IMR-90 (cell line): ENCODE results near the gene TNFSF9. TPM values are rescaled to one million over a fixed set of nuclear protein-coding genes. Genes with fewer than 3 reads are reported as not detected.

Experiments used
- ATAC-seq: fragments of 200-7000 bp; cut with Tn5 transposase; 2 replicates; pipeline ENCODE4 v1.9.1; 2020; ENCODE audit warnings: low read depth, mild to moderate bottlenecking, moderate library complexity
- BruUV-seq: library from RNA; stranded (reverse); fragments of 400-500 nt; replicated peaks from 2 replicates; lab custom pipeline; 2021; lab: Mats Ljungman, UMichigan
- CTCF ChIA-PET: fragments of 300-600 bp; formaldehyde crosslinking; extraction: SDS; loops from one replicate; lab custom pipeline; 2021; ENCODE audit warnings: antibody characterized with exemption; lab: Yijun Ruan, JAX
- POLR2A ChIA-PET: fragments of 300-600 bp; sonication (Branson Sonifier 250); formaldehyde crosslinking; loops from one replicate; lab custom pipeline; 2022; ENCODE audit warnings: antibody characterized with exemption; ENCODE audit not compliant: unreplicated experiment; lab: Charles Lee
- DNase-seq: peaks from one replicate; pipeline ENCODE4 v3.0.0; 2013
- H2AFZ ChIP-seq: replicated peaks from 2 replicates; pipeline ENCODE3; 2013; ENCODE audit warnings: low read length, mild to moderate bottlenecking; ENCODE audit not compliant: poor library complexity
- H2AK5ac ChIP-seq: 2 replicates; pipeline ENCODE4 v1.6.1; 2013; ENCODE audit warnings: low read depth, low read length, inconsistent platforms
- H2AK9ac ChIP-seq: replicated peaks from 2 replicates; pipeline ENCODE3; 2013; ENCODE audit warnings: mild to moderate bottlenecking, low read depth, low read length, moderate library complexity; ENCODE audit not compliant: poor library complexity
- H2BK120ac ChIP-seq: 2 replicates; pipeline ENCODE4 v1.6.1; 2013; ENCODE audit warnings: low read depth, low read length, inconsistent platforms
- H2BK15ac ChIP-seq: 3 replicates; pipeline ENCODE4 v1.6.1; 2013; ENCODE audit warnings: low read depth, low read length, inconsistent platforms
- H2BK20ac ChIP-seq: 2 replicates; pipeline ENCODE4 v1.6.1; 2013; ENCODE audit warnings: low read depth, mild to moderate bottlenecking, inconsistent platforms, low read length, moderate library complexity
- H2BK5ac ChIP-seq: 2 replicates; pipeline ENCODE4 v1.6.1; 2013; ENCODE audit warnings: mild to moderate bottlenecking, low read depth, low read length, inconsistent platforms; ENCODE audit not compliant: poor library complexity, severe bottlenecking
- H3K14ac ChIP-seq: replicated peaks from 2 replicates; pipeline ENCODE4 v1.6.1; 2013; ENCODE audit warnings: low read depth, low read length, inconsistent platforms
- H3K18ac ChIP-seq: 2 replicates; pipeline ENCODE4 v1.6.1; 2013; ENCODE audit warnings: low read depth, low read length, control low read depth
- H3K23ac ChIP-seq: 2 replicates; pipeline ENCODE4 v1.6.1; 2013; ENCODE audit warnings: low read depth, low read length, inconsistent platforms
- H3K27ac ChIP-seq: 2 replicates; pipeline ENCODE4 v1.5.1; 2013; ENCODE audit warnings: mild to moderate bottlenecking, control low read depth, low read length; ENCODE audit not compliant: insufficient read depth
- H3K27me3 ChIP-seq: 2 replicates; pipeline ENCODE4 v1.6.1; 2013; ENCODE audit warnings: low read length; ENCODE audit not compliant: control insufficient read depth, insufficient read depth
- H3K36me3 ChIP-seq: 2 replicates; pipeline ENCODE4 v1.6.1; 2013; ENCODE audit warnings: low read length, mixed read lengths; ENCODE audit not compliant: control insufficient read depth, insufficient read depth
- H3K4ac ChIP-seq: 2 replicates; pipeline ENCODE4 v1.6.1; 2013; ENCODE audit warnings: low read depth, low read length, inconsistent platforms
- H3K4me1 ChIP-seq: 2 replicates; pipeline ENCODE4 v1.6.1; 2013; ENCODE audit warnings: low read length, mixed read lengths; ENCODE audit not compliant: control insufficient read depth, insufficient read depth
- H3K4me2 ChIP-seq: 2 replicates; pipeline ENCODE4 v1.6.1; 2013; ENCODE audit warnings: low read depth, mild to moderate bottlenecking, control low read depth, low read length, moderate library complexity
- H3K4me3 ChIP-seq: 2 replicates; pipeline ENCODE4 v1.5.1; 2013; ENCODE audit warnings: low read depth, mild to moderate bottlenecking, control low read depth, low read length, moderate library complexity; ENCODE audit not compliant: insufficient read depth
- H3K56ac ChIP-seq: 2 replicates; pipeline ENCODE4 v1.6.1; 2013; ENCODE audit warnings: low read length, inconsistent platforms; ENCODE audit not compliant: insufficient read depth; ENCODE audit errors: extremely low read depth
- H3K79me1 ChIP-seq, 2 experiments: 2 replicates each; pipeline ENCODE4 v1.6.1; 2013; ENCODE audit warnings: low read length in 2 of 2, inconsistent platforms in 1 of 2, low read depth in 1 of 2
- H3K9ac ChIP-seq: 2 replicates; pipeline ENCODE4 v1.6.1; 2013; ENCODE audit warnings: low read depth, low read length, control low read depth
- H3K9me1 ChIP-seq: 2 replicates; pipeline ENCODE4 v1.6.1; 2013; ENCODE audit warnings: low read length, inconsistent platforms; ENCODE audit not compliant: insufficient read depth
- H3K9me3 ChIP-seq: 2 replicates; pipeline ENCODE4 v1.6.1; 2013; ENCODE audit warnings: low read length; ENCODE audit not compliant: control insufficient read depth, insufficient read depth
- H4K20me1 ChIP-seq: 2 replicates; pipeline ENCODE4 v1.6.1; 2013; ENCODE audit warnings: low read length, inconsistent platforms; ENCODE audit not compliant: insufficient read depth
- H4K5ac ChIP-seq: 2 replicates; pipeline ENCODE4 v1.6.1; 2013; ENCODE audit warnings: mild to moderate bottlenecking, low read depth, low read length, control low read depth
- H4K8ac ChIP-seq, 2 experiments: 2 replicates each; pipeline ENCODE4 v1.6.1; 2013; ENCODE audit warnings: low read depth in 2 of 2, low read length in 2 of 2, control low read depth in 1 of 2, inconsistent platforms in 1 of 2
- H4K91ac ChIP-seq: 2 replicates; pipeline ENCODE4 v1.6.1; 2013; ENCODE audit warnings: low read depth, low read length, inconsistent platforms; ENCODE audit not compliant: insufficient read depth
- BHLHE40 ChIP-seq: fragments of 150-350 bp; IDR thresholded peaks from 2 replicates; pipeline ENCODE4 v1.6.1; 2016; ENCODE audit warnings: mild to moderate bottlenecking, low read depth, low read length
- CEBPB ChIP-seq: IDR thresholded peaks from 2 replicates; pipeline ENCODE4 v1.6.1; 2012; ENCODE audit warnings: low read depth, low read length, improper control_type of control experiment
- ELK1 ChIP-seq: fragments of 150-350 bp; IDR thresholded peaks from 2 replicates; pipeline ENCODE4 v1.6.1; 2016; ENCODE audit warnings: low read depth, mild to moderate bottlenecking, low read length, moderate library complexity, borderline replicate concordance
- MAFK ChIP-seq: IDR thresholded peaks from 2 replicates; pipeline ENCODE4 v1.6.1; 2012; ENCODE audit warnings: low read depth, low read length, improper control_type of control experiment
- MAZ ChIP-seq: IDR thresholded peaks from 2 replicates; pipeline ENCODE4 v1.6.1; 2012; ENCODE audit warnings: low read depth, mild to moderate bottlenecking, low read length, improper control_type of control experiment, moderate library complexity, borderline replicate concordance
- MXI1 ChIP-seq: IDR thresholded peaks from 2 replicates; pipeline ENCODE4 v1.6.1; 2012; ENCODE audit warnings: low read depth, mild to moderate bottlenecking, low read length, moderate library complexity, borderline replicate concordance
- RFX5 ChIP-seq: IDR thresholded peaks from 2 replicates; pipeline ENCODE4 v1.8.0; 2012; ENCODE audit warnings: low read depth, mild to moderate bottlenecking, low read length, moderate library complexity
- USF2 ChIP-seq: fragments of 150-350 bp; IDR thresholded peaks from 2 replicates; pipeline ENCODE4 v1.6.1; 2017; ENCODE audit warnings: mild to moderate bottlenecking, antibody characterized with exemption, low read length, low read depth
- WGBS, 2 experiments: methylation state at CpG; one replicate each; pipeline versions ENCODE4 v1.1.5 to v1.1.7; 2013; ENCODE audit warnings: missing lambda C conversion rate in 2 of 2; ENCODE audit not compliant: insufficient read length in 1 of 2; ENCODE audit errors: extremely low coverage in 2 of 2; 5-methylcytosine and 5-hydroxymethylcytosine counted together
- dilution Hi-C: fragments of 300-500 bp; cut with HindIII; formaldehyde crosslinking; loops from one replicate; pipeline ENCODE4 v1.14.3; 2018; ENCODE audit warnings: low sequenced_read_pairs; ENCODE audit not compliant: unreplicated experiment
- in situ Hi-C: fragments of 300-500 bp; cut with MboI; formaldehyde crosslinking; loops from 3 replicates; pipeline ENCODE4 v1.14.3; 2019; ENCODE audit warnings: low sequenced_read_pairs, inconsistent platforms, mixed read lengths
- intact Hi-C: fragments of 100-400 bp; cut with micrococcal nuclease; formaldehyde crosslinking; loops from 2 replicates; pipeline ENCODE4 v1.10.0; 2022
- polyA plus RNA-seq, 3 experiments: library from polyadenylated mRNA; depleted of rRNA; stranded (reverse); fragments of >200 nt; gene quantifications; 2 replicates each; pipeline ENCODE4 v1.2.3, GENCODE V29; 2012; ENCODE audit warnings: low replicate concordance in 1 of 3
- total RNA-seq: library from RNA; depleted of rRNA; stranded (reverse); fragments of >200 nt; gene quantifications from 2 replicates; pipeline ENCODE4 v1.2.3, GENCODE V29; 2012

The TNFSF9 gene
- total and polyA plus RNA-seq, 2 of the 4 experiments (the other 2 are of a cell fraction) = 0.10 TPM; not detected in 1

GRCh38 chr19:6540918-6541689 is 10.3 kb downstream of the TNFSF9 start:
- Histone ChIP-seq H3K9me1 (no peaks in the 10 kb centered on the region), H3K27ac (no peak overlapping the region), H4K91ac (no peak overlapping the region), H4K8ac (no peak overlapping the region), H3K9me3 (peaks cover 5% of the 10 kb centered on the region; the same call in 1 of the 2 replicates), H3K4me3 (no peak overlapping the region), H2AFZ (no peak overlapping the region), H3K79me1 (no peaks in the 10 kb centered on the region), H4K5ac (no peak overlapping the region), H3K4me2 (no peak overlapping the region), H2BK20ac (no peak overlapping the region), H4K20me1 (no peaks in the 10 kb centered on the region), H3K9ac (no peak overlapping the region), H3K14ac (no peak overlapping the region), H3K27me3 (no peaks in the 10 kb centered on the region), H2AK5ac (no peak overlapping the region), H3K4me1 (no peaks in the 10 kb centered on the region), H3K18ac (no peak overlapping the region), H2BK120ac (no peak overlapping the region), H2AK9ac (no peak overlapping the region), H2BK15ac (no peak overlapping the region), H3K4ac (no peak overlapping the region), H2BK5ac (no peak overlapping the region), H3K36me3 (no peaks in the 10 kb centered on the region), H3K56ac (no peak overlapping the region), H3K23ac (no peak overlapping the region)
- CTCF ChIA-PET = no interaction called here
- in situ Hi-C loops (no loop called here), dilution Hi-C loops (no loop called here), intact Hi-C loops (no loop called here)
- ATAC-seq = no peak
- POLR2A ChIA-PET = interaction anchor here (0.6 kb wide), 1 partner anchor 17 kb away, joined by 3 read pairs; no protein-coding TSS in a partner anchor
- TF ChIP-seq USF2 (no peak), ELK1 (no peak), MAZ (no peak), MAFK (no peak), CEBPB (no peak), MXI1 (no peak), BHLHE40 (no peak), RFX5 (no peak)
- BruUV-seq = no TSS peak
- no CpG with 5 or more reads among the region's 13 CpGs for WGBS, 2 experiments
- no peak for DNase-seq
